ENCODE measurements around the gene MRE11.
"Not testable (repeated sequence)": the region's sequence is repeated elsewhere in the genome, so short reads cannot be mapped to it uniquely, and the experiment has no call there.

The MRE11 gene

DNA sequence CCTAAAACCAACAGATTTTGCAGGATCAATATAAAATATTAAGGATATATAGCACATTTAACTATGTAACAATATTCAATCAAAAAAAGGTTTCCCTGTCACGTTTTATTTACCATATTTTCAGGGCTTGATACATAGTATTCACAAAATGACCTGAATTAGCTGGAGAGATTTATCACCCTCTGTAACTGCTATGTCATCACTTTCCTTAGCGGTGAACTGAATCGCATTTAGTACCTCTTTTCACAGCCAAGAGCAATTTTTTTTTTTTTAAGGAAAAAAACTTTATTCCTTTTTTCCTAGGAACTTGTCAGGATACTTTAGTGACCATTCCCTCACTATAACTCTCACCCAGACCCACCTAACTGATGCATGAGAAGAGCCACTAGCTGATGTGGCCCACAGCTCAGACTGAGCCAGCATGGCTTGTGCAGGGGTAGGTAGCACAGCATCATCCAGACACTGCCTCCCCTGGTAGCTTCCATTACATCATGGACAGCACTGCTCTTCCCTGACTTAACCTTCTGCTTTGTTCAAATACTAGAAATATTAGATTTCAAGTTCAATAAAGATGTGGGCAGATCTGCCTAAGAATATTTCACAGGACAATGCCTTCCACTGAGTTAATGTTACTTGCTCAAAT, 75.4 kb downstream of the MRE11 start:
- no peak for DNase-seq

DNA sequence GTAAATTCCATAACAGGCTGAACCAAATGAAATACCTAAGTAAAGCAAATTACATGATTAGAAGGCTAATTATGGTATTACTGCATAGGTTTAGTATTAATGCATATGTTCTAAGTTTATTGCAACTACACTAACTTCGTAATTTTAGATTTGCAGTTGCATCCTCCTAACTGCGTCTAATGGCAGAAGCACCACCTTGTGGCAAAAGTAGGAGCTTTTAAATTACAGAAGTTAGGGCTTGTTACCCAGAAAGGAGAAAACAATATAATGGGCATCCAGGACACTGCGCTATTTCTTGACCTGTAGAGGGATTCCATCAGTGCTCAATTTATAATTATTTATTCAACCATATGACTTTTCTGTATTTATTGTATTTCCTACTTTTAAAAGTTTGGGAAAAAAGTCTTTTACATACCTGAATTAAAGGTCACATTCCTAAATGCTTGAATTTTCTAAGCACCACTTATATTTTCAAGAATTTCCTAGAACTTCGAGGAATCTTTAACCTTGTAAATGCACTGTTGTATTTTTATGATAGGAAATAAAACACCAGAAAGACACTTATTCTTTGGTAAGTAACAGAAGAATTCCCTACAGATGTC, 76.2 kb downstream of the MRE11 start:
- DNase-seq = no peak

DNA sequence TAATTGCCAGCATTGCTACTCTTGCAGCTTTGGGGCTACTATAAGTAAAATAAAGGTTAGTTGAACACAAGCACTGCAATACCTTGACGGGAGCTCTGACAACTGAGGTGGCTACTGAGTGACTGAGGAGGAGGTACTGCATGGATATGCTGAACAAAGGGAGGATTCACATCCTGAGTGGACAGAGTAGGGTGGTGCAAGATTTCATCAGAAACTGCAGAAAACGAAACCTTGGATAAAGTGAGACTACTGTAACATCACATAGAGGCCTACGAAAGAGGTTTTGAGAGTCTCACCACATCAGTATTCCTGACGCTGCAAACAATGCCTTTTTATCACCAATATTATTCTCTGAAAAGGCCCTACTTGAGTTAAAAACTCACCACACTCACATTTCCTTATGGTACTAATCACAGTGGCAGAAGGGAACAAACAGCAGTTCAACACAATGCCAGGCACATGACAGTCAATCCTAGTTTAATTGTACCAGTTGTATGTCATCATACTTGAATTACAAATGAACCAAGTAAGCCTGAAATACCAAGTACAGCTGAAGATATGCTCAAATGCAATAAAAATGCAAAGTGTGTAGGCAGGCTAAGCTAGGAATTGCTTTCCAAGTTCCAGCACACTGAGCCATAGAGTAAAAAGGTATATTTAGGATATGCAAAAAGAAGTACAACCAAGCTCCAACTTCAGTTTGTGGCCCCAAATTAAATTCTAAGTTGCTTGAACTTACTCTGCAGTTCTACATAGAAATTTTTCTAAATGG, 88.4 kb downstream of the MRE11 start:
- no peak for DNase-seq

DNA sequence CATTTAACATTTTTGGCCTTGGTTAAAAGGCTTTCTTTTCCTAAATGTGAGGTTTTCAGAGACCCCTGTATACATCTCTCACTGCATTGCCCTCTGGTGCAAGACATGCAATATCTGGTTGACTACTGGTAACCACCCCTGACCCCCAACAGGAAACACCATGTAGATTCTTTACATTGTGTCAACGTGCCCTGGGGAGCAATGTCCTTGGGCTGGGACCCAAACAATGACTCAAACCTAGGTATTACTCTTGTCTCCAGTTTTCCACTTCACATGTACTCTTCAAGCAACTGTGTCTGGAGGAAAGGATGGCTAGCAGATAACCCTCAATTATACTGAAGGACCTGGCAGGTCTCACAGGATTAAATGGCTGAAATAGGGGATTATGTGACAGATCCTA, 91.3 kb downstream of the MRE11 start:
- DNase-seq = no peak

DNA sequence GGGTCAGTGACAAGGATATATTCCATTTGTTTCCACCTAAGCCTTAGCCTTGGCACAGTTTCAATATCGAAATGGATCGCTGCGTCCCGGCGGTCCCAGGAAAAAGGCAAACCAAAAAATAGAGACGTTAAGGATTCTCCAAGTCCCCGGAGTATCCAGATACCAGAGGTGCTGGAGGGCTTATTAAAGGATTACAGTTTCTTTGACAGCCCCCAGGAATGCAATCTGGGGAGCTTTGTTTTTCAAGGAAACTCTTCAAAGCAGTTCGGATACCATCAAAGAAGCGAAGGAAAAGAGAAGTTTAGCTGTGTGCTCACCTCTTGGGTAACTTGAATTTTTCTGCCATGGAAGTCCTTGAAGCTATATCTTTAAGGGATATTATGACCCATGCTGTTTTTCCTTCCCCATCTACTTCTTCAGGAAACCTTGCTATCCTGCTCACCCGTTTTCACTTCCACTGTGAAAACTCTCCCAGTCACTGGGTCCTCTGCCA, 91.8 kb downstream of the MRE11 start:
- no peak for DNase-seq

DNA sequence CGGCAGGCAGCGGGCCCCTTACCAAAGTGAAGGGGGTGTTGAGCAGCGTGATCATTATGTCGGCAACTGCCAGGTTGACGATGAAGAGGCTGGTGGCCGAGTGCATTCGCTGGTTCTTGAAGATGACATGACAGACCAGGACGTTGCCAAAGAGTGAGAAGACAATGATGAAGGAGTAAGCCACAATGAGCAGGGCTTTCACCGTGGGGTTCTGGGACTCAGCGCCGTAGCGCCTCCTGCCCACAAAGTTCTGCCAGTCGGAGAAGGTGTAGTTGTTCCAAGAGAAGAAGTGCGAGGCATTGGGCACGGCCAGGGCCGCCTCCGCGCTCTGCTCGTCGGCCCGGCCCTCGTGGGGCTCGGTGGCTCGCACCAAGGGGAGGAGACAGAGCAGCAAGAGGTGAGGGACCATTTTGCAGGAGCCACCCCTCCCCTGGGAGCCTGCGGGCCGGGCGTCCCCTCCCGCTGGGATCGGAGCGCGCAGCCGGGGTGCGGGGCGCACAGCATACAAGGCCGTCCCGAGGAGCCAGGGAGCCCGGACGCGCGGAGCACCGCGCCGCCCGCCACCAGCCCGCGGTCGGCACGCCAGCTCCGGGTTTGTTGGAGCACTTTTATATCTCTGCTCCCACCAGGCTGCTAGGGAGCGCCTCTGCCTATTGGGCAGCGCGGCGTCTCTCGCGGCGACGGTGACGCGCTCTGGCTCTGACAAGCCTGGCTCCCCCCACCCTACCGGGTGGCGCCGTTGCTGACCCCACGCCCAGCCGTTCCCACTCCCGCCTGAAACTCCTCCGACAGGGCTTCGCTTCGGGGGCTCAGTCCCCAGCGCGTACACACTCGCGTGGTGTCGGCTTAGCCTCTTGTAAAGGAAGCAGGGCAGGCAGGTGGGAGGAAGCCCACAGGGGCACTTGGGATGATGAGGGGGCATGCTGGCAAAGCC, 92.5 kb downstream of the MRE11 start, which contains the start of gene GPR83:
GPR83 (minus strand) TSS at position 581 of the 934 bp plus-strand sequence; CDS start at position 409, 172 bp downstream.
- no peak for DNase-seq

DNA sequence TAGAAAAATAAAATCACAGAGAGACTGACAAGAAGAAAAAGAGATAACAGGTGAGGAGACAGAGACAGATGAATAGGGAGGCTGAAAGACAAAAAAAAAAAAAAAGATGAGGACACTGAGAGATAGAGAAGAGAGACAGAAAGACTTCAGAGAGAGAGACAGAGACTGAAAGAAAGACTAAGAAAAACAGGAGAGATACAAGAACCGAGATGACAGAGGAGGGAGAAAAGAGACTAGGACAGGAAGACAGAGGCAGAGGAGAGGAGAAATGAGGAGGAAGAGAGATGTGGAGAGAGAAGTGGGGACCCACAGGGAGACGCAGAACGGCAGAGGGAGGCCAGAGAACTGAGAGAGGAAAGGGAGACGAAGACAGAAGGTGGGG, 93.2 kb downstream of the MRE11 start:
- DNase-seq = no peak

DNA sequence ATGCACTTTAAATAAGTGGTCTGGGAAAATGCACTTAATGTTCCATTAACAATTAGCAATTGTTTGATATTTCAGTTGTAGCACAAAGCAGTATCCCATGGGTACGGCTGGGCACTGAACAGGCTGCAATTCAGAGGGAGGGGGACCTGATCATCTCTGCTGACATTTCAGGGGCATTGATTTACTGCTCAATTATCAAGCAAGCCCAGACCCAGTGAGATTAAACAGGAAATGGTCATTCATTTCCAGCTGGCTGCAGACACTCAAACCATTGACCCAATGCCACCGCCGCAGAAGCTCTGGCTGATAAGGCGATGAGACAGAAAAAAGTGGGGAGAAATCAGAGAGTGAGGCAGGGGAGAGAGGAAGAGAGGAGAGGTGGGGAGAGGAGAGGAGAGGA, 93.6 kb downstream of the MRE11 start:
- DNase-seq = no peak

DNA sequence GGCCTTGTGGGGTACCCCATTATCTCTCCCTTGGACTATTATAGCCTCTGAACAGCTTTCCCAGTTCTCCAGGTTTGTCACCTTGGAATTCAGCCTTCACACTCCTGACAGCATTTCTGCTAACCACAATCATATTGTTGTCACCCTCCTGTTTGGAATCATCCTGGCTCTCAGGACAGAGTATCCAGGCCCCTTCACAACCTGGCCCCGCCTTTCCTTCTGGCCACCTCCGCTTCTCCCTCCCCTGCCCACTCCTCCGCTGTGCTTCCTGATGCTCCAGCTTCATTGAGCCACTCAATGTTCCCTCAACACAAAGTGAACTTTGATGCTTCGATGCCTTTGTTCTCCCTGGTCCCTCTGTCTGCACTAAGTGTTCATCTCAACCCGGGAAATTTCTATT, 95.5 kb downstream of the MRE11 start:
- no peak for DNase-seq

DNA sequence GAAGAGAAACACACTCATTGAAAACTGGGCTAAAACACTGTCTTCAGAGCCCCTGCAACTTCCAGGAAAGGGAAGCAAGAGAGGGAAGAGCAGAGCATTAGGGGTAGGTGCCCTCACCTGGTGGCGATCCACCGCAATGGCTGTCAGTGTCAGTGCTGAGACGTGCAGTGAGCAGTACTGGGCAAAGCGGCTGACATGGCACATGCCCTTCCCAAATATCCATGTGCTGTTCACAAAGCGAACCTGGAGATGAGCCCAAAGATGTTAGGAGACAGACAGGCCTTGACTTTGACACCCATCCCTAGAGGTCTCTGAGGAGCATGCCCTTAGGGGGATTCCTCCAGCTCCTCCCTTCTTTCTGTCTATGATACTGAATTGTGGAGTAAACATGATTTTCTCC, 97.4 kb downstream of the MRE11 start:
- no peak for DNase-seq

DNA sequence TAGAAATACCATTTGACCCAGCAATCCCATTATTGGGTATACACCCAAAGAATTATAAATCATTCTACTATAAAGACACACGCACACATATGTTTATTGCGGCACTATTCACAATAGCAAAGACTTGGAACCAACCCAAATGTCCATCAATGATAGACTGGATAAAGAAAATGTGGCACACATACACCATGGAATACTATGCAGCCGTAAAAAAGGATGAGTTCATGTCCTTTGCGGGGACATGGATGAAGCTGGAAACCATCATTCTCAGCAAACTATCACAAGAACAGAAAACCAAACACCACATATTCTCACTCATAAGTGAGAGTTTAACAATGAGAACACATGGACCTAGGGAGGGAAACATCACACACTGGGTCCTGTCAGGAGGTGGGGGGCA, 101.7 kb downstream of the MRE11 start:
- DNase-seq = not testable (repeated sequence)

DNA sequence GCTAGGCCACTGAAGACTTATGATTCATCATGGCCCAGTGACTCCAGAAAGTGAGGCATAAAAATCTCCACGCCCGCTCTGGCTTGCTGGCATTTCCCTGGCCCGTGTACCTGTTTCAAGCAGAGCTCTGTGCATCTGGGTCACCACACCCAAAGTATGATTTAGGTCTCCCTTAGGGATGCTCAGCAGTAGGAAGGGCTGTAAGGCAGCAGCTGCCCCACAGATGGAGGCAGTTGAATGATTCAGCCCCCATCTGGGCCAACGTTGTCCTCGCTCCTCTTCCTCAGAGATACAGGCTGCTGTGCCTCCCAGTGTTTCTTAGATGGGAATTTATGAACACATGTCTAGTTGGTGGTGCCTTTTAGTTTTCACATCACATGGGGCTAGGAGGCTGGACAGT, 114.0 kb downstream of the MRE11 start:
- DNase-seq = no peak

DNA sequence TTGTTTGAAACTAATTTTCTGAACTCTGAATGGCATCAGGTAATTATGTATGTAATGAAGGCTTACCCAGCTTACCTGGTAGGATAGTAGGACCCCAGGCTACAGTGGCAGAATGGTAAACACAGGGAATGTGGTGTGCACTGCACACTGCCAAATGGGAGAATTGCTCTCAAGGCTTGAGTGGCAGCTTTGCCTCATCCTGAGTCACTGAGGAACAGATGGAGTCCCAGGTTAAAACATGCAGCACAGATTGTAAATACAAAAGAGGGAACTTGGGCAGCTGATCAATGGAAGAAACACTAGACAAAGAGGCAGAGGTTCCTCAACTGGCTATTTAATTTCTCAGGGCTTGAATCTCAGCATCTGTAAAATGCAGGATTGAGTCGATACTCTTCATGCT, 116.8 kb downstream of the MRE11 start:
- no peak for DNase-seq

DNA sequence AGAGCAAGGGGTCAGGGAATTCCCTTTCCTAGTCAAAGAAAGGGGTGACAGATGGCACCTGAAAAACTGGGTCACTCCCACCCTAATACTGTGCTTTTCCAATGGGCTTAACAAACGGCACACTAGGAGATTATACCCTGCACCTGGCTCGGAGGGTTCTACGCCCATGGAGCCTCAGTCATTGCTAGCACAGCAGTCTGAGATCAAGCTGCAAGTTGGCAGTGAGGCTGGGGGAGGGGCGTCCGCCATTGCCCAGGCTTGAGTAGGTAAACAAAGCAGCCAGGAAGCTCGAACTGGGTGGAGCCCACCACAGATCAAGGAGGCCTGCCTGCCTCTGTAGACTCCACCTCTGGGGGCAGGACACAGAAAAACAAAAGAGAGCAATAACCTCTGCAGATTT, 123.1 kb downstream of the MRE11 start:
- not testable (repeated sequence) for DNase-seq

Measured in activated CD4-positive, alpha-beta T cell treated with anti-CD3 and anti-CD28 coated beads, Interleukin-2, amount 50 U/mL, for 48 hours (primary cell).